A673 (cell line): ENCODE measurements around the gene DNAH9. TPM values are rescaled to one million over a fixed set of nuclear protein-coding genes. Genes with fewer than 3 reads are reported as not detected.
A peak's percentile ranks its signal among the peaks of the same experiment; 100 is the strongest.

ENCODE experiments used
- BruUV-seq: library from RNA; stranded (reverse); fragments of 400-500 nt; replicated peaks from 2 replicates; lab custom pipeline; 2021; lab: Mats Ljungman, UMichigan
- CTCF ChIA-PET: fragments of 300-600 bp; sonication (Branson Sonifier 250); formaldehyde crosslinking; loops from one replicate; lab custom pipeline; 2022; ENCODE audit warnings: antibody characterized with exemption; lab: Charles Lee
- POLR2A ChIA-PET: fragments of 300-600 bp; sonication (Branson Sonifier 250); formaldehyde crosslinking; loops from one replicate; lab custom pipeline; 2022; ENCODE audit warnings: antibody characterized with exemption; ENCODE audit not compliant: low non-redundant PET; lab: Charles Lee
- DNase-seq: peaks from one replicate; pipeline ENCODE4 v3.0.0-alpha.2; 2015; ENCODE audit warnings: low spot score
- H3K27ac ChIP-seq: fragments of 200-600 bp; sonication (generic); 2 replicates; pipeline ENCODE4 v1.5.1; 2016; ENCODE audit warnings: mixed run types, low read depth, mild to moderate bottlenecking, mixed read lengths, antibody characterized with exemption, low read length; ENCODE audit not compliant: poor library complexity, severe bottlenecking
- H3K27me3 ChIP-seq: fragments of 200-600 bp; sonication (generic); replicated peaks from 2 replicates; pipeline ENCODE4 v1.6.1; 2017; ENCODE audit warnings: mixed run types, low read depth, mild to moderate bottlenecking, mixed read lengths, antibody characterized with exemption, low read length; ENCODE audit not compliant: insufficient read depth, poor library complexity
- H3K36me3 ChIP-seq: fragments of 200-600 bp; sonication (generic); 2 replicates; pipeline ENCODE4 v1.6.1; 2016; ENCODE audit warnings: mixed run types, mild to moderate bottlenecking, mixed read lengths, antibody characterized with exemption, low read length; ENCODE audit not compliant: insufficient read depth, poor library complexity, severe bottlenecking
- H3K4me1 ChIP-seq: fragments of 200-600 bp; sonication (generic); 2 replicates; pipeline ENCODE4 v1.6.1; 2017; ENCODE audit warnings: mixed run types, mild to moderate bottlenecking, mixed read lengths, antibody characterized with exemption, low read length; ENCODE audit not compliant: insufficient read depth, poor library complexity, severe bottlenecking
- H3K4me3 ChIP-seq: fragments of 200-600 bp; sonication (generic); 2 replicates; pipeline ENCODE4 v1.5.1; 2016; ENCODE audit warnings: low read depth, mixed run types, mild to moderate bottlenecking, mixed read lengths, low read length; ENCODE audit not compliant: poor library complexity, severe bottlenecking
- H3K9me3 ChIP-seq: fragments of 200-600 bp; sonication (generic); 2 replicates; pipeline ENCODE4 v1.6.1; 2016; ENCODE audit warnings: mixed run types, low read depth, mild to moderate bottlenecking, mixed read lengths, antibody characterized with exemption, low read length; ENCODE audit not compliant: poor library complexity, severe bottlenecking
- CTCF ChIP-seq: fragments of 300-800, 200-600 bp; sonication (generic); conservative IDR thresholded peaks from 2 replicates; pipeline ENCODE4 v1.5.1; 2017; ENCODE audit warnings: low read depth, mild to moderate bottlenecking, antibody characterized with exemption, low read length, moderate library complexity, mixed read lengths
- EZH2 ChIP-seq: fragments of 200-600 bp; sonication (generic); IDR thresholded peaks from 2 replicates; pipeline ENCODE4 v1.6.1; 2017; ENCODE audit warnings: borderline replicate concordance, low read depth, mild to moderate bottlenecking, mixed read lengths, antibody characterized with exemption, low read length; ENCODE audit not compliant: poor library complexity, severe bottlenecking
- intact Hi-C: fragments of 100-400 bp; cut with micrococcal nuclease; formaldehyde crosslinking; loops from one replicate; pipeline ENCODE4 v1.10.0; 2022; ENCODE audit not compliant: unreplicated experiment
- total RNA-seq: library from RNA; stranded (reverse); gene quantifications from 2 replicates; pipeline ENCODE4 v1.2.3, GENCODE V29; 2021

DNAH9 gene
- total RNA-seq, 1 experiment from 2014 or later: 6.6 TPM

DNA sequence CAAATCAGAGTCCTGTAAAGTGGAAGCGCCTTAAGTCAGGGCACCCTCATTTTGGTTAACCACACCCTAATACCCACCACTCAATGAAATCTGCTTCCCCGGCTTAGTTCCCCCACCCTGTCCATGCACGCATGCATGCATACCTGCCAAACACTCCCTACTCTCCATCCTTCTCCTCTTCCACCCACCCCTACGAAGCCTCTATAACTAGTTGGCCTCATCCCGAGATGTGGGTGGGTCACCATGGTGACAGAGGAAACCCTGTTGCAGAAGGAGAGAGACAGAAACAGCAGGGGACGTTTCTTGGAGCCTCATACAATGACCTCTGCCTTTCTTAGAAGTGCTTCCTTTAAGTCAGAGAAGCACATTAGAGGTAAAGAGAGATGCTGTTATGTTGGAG lies 46.8 kb upstream of the DNAH9 start:
- intact Hi-C loops: no loop called here
- ChIA-PET CTCF (no interaction called here), POLR2A (no interaction called here)
- TF ChIP-seq CTCF (no peak), EZH2 (no peak)
- Histone ChIP-seq H3K4me1 (peaks cover 46% of the 10 kb centered on the region), H3K4me3 (no peak overlapping the region), H3K36me3 (no peaks in the 10 kb centered on the region), H3K27ac (no peak overlapping the region), H3K9me3 (no peaks in the 10 kb centered on the region), H3K27me3 (no peaks in the 10 kb centered on the region)
- BruUV-seq: no TSS peak
- peak; percentile 75 for DNase-seq

DNA sequence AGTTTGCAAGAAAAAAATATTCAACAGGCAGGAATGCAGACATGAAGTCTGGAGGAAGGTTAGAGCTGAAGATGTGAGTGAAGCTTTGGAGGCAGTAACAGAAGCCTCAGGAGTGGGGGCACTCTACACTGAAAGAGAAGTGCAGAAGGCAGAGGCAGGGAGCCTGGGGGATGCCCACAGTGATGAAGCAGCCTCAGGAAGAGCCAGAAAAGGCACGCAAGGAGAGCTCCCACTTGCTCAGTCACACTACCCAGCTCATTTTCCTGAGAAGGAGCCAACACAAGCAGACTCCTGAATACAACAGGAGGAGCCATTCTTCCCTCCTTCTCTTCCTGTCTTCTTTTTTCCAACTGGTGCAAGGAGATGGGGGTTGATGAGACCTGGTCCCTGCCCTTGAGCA lies 45.1 kb upstream of the DNAH9 start:
- ChIA-PET CTCF (no interaction called here), POLR2A (interaction anchor here (0.8 kb wide), 1 partner anchor 115 kb away, joined by 3 read pairs; no protein-coding TSS in a partner anchor)
- H3K4me3 ChIP-seq: no peak overlapping the region
- H3K36me3 ChIP-seq: no peaks in the 10 kb centered on the region
- BruUV-seq: no TSS peak
- peaks cover 32% of the 10 kb centered on the region for H3K4me1 ChIP-seq
- intact Hi-C loops: no loop called here
- H3K27me3 ChIP-seq: no peaks in the 10 kb centered on the region
- H3K9me3 ChIP-seq: no peaks in the 10 kb centered on the region
- no peak for DNase-seq
- TF ChIP-seq CTCF: no peak
- no peak for TF ChIP-seq EZH2
- H3K27ac ChIP-seq: no peak overlapping the region

GRCh38 chr17:11554042-11554441 lies 44.2 kb upstream of the DNAH9 start:
- TF ChIP-seq CTCF: no peak
- no peak for TF ChIP-seq EZH2
- intact Hi-C loops: no loop called here
- no peak for DNase-seq
- no TSS peak for BruUV-seq
- Histone ChIP-seq H3K4me3 (no peak overlapping the region), H3K27me3 (no peaks in the 10 kb centered on the region), H3K36me3 (no peaks in the 10 kb centered on the region), H3K27ac (no peak overlapping the region), H3K4me1 (peaks cover 25% of the 10 kb centered on the region), H3K9me3 (no peaks in the 10 kb centered on the region)
- ChIA-PET POLR2A (no interaction called here), CTCF (interaction anchor here (0.6 kb wide), 1 partner anchor 9 kb away, joined by 4 read pairs; no protein-coding TSS in a partner anchor)
